Subcutaneous adipose tissue (tissue), 4 donors: ENCODE data around the gene PARP4. TPM values are rescaled to one million over a fixed set of nuclear protein-coding genes. Genes with fewer than 3 reads are reported as not detected.

Experiments used
- total RNA-seq, 4 donors: library from RNA; depleted of rRNA; stranded (reverse); fragments of >200 nt; gene quantifications; one replicate each; pipeline ENCODE4 v1.1.0, GENCODE V29; 2016
- TF ChIP-seq, protein P1 (sequence below): fragments of 450-650 bp; IDR thresholded peaks from one replicate; pipeline ENCODE4 v1.5.1; 2016; ENCODE audit warnings: low read depth, mild to moderate bottlenecking, control low read depth, antibody characterized with exemption, moderate library complexity

Gene PARP4
- total RNA-seq, 4 donors from 2014 or later: 53.7 to 101 (median 70.5) TPM

DNA sequence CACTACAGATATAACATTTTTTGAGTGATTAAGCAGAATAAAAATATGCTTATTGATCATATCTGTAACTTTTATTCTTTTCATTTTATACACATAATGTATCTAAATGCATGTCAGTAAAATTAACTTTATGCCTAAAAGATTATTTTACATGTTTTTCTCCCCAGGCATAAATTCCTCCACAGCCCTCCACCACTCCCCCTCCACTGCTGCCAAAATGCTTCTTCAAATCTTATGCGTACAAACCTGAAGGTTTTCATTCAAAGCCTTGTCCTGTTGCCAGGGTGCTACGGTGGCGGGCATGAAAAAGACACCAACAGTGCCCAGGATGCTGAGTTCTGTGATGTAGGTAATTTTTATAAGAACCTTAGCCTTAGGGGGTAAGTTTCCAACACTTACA, 52.9 kb downstream of the PARP4 start:
- TF ChIP-seq, protein P1, sequence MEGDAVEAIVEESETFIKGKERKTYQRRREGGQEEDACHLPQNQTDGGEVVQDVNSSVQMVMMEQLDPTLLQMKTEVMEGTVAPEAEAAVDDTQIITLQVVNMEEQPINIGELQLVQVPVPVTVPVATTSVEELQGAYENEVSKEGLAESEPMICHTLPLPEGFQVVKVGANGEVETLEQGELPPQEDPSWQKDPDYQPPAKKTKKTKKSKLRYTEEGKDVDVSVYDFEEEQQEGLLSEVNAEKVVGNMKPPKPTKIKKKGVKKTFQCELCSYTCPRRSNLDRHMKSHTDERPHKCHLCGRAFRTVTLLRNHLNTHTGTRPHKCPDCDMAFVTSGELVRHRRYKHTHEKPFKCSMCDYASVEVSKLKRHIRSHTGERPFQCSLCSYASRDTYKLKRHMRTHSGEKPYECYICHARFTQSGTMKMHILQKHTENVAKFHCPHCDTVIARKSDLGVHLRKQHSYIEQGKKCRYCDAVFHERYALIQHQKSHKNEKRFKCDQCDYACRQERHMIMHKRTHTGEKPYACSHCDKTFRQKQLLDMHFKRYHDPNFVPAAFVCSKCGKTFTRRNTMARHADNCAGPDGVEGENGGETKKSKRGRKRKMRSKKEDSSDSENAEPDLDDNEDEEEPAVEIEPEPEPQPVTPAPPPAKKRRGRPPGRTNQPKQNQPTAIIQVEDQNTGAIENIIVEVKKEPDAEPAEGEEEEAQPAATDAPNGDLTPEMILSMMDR: no peak

DNA sequence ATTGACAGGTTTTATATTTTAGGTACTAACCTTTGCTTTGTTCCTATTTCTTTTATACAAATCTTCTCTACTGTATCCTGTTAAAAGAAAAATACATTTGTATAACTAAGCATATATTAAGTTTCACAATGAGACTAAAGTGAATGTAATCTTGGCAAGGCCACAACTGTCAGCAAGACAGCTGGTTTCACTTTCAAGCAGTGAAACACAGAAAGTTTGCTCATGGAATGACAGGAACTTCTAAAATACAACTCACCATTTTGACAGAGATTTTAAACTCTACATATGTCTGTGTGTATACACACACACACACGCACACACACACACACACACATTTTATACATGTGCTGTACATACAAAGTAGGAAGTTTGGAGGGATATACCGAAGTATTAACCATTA, 53.3 kb downstream of the PARP4 start:
- TF ChIP-seq, protein P1: no peak

DNA sequence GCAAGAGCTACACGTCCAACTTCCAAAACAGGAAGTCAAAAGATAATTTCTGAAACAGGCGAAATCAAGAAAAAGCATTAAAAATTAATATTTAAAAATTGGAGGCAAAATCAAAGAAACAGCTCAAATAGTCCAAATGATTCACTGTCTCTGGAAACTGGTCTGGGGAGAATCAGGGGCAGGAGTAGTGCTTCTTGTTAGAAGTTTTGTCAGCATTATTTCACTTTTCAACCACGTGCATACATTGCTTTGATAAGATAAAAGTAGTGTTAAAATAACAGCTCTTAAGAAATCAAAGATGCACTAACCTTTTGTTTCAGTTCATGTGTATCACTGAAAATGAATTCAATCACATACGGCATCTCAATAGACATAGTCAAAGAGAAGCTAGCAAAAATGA, 53.8 kb downstream of the PARP4 start:
- TF ChIP-seq, protein P1: no peak

DNA sequence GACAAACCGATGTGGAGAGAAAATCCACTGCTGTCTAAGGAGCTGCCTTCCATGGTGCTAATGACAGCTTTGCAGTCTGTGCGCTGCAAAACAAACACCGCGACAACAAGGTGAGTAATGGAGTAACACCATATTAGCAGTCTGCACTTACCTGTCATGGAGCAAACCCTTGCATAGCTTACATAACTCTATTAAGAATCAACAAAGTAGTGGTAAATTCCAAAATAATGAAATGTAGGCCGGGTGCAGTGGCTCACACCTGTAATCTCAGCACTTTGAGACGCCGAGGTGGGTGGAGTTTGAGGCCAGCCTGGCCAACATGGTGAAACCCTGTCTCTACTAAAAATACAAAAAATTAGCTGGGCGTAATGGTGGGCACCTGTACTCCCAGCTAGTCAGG, 56.2 kb downstream of the PARP4 start:
- TF ChIP-seq, protein P1: no peak

- TF ChIP-seq, protein P1: no peak
Measured at GRCh38 chr13:24454056-24454455, 58.5 kb downstream of the PARP4 start.

DNA sequence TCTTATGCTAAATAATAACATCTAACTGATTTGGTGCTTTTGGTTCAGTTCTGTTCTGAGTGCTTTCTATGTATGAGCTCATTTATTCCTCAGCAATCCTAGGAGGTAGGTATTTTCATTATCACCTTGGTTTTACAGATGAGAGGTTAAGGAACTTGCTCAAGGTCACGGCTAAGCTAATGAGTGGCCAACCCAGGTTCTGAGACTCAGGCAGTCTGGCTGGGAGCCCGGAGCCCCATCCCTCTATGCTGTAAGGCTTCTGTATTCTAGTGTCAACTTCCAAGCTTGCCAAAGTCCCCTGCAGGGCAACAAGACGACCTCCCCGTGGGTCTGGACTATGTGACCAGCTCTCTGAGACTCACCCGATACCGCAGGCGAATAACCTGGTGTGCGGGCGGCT, 60.5 kb downstream of the PARP4 start:
- TF ChIP-seq, protein P1: no peak

DNA sequence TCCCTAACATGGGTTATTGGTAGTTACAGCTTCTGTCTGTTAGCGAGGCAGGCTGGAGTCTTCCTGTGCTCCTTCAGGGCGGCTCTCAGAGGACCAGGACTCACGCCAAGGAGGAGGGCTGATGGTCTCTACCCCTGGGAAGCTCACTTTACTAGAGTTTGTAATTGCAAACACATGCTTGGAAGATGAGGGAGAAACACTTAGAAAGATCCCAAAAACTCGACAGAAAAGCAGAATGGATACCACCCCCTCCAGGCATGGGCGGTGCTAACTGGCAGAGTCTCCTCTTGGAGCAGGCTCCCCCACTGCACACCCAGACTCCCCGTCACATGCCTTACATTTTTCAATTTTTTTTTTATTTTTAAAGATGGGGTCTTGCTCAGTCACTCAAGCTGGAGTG, 62.0 kb downstream of the PARP4 start:
- TF ChIP-seq, protein P1: no peak
